Ovary (tissue), 9 donors: ENCODE data around the gene CHCHD6. TPM values are rescaled to one million over a fixed set of nuclear protein-coding genes. Genes with fewer than 3 reads are reported as not detected.
A peak's percentile ranks its signal among the peaks of the same experiment; 100 is the strongest.

Experiments used
- DNase-seq, 5 donors: peaks; one replicate each; pipeline ENCODE4 v3.0.0-alpha.2; 2019 to 2020
- H3K27ac ChIP-seq, 2 donors: fragments of 200-600 bp; one replicate each; pipeline versions ENCODE4 v1.5.1 to v1.8.0; 2019 to 2022
- H3K27me3 ChIP-seq: fragments of 200-600 bp; one replicate; pipeline ENCODE4 v1.8.0; 2022
- H3K36me3 ChIP-seq: fragments of 200-600 bp; sonication (generic); one replicate; pipeline ENCODE4 v1.5.1; 2019
- H3K4me1 ChIP-seq: one replicate; pipeline ENCODE4 v1.8.1; 2013; ENCODE audit warnings: mild to moderate bottlenecking, moderate library complexity; ENCODE audit not compliant: insufficient read depth
- H3K4me3 ChIP-seq: fragments of 200-600 bp; sonication (generic); one replicate; pipeline ENCODE4 v1.5.1; 2017
- H3K9me3 ChIP-seq, 2 donors: fragments of 200-600 bp in 1 of 2; sonication (generic) in 1 of 2; one replicate each; pipeline versions ENCODE4 v1.5.1 to v1.8.1; 2013 to 2019; ENCODE audit warnings: mild to moderate bottlenecking in 1 of 2, moderate library complexity in 1 of 2
- EP300 ChIP-seq: sonication (generic); formaldehyde crosslinking; IDR thresholded peaks from one replicate; pipeline ENCODE4 v1.6.1; 2017; ENCODE audit warnings: antibody characterized with exemption
- POLR2A ChIP-seq: fragments of 450-650 bp; IDR thresholded peaks from one replicate; pipeline ENCODE4 v1.6.1; 2017; ENCODE audit warnings: antibody characterized with exemption, mild to moderate bottlenecking, moderate library complexity
- WGBS, 3 donors: extraction: QIAGEN DNeasy Blood & Tissue Kit in 1 of 3; methylation state at CpG; one replicate each; pipeline versions ENCODE4 v1.1.5 to v1.1.7; 2013 to 2017; 5-methylcytosine and 5-hydroxymethylcytosine counted together
- intact Hi-C, 4 donors: fragments of 100-400 bp; cut with DNase I; formaldehyde crosslinking; loops; one replicate each; pipeline versions ENCODE4 v1.11.0 to v1.15.1; 2022 to 2023
- polyA plus RNA-seq, 2 donors: library from polyadenylated mRNA; stranded (reverse); fragments of 200-250 nt in 1 of 2; fragments of 350-450 nt in 1 of 2; fragmentation: Illumina TruSeq in 1 of 2; extraction: RNeasy Lipid Tissue Mini Kit (QIAGEN cat#74804) in 1 of 2; gene quantifications; one replicate each; pipeline ENCODE4 v1.2.3, GENCODE V29; 2013 to 2014
- total RNA-seq, 7 donors: library from RNA; depleted of rRNA in 2 of 7; stranded (reverse); fragments of >200 nt in 2 of 7; fragmentation: NEBNext Ultra II Directional in 3 of 7; extraction: Animal tissue kit (Norgen Biotek cat#: 25700) in 3 of 7; gene quantifications; one replicate each; pipeline versions ENCODE4 v1.1.0 to v1.2.4, GENCODE V29; 2016 to 2023
- TF ChIP-seq, protein P1 (sequence below), 3 donors: fragments of 450-650 bp in 2 of 3; fragments of 200-600 bp in 1 of 3; IDR thresholded peaks; one replicate each; pipeline versions ENCODE4 v1.5.1 to v1.8.0; 2016 to 2022; ENCODE audit warnings: antibody characterized with exemption in 3 of 3, mild to moderate bottlenecking in 1 of 3
- donor health status: DM: no; HTN: no; CAD: no; lungs with moderate emphysema.
- donor health status: DM: no; HTN: no; CAD: no.
- donor health status: Bipolar disorder and iron deficiency.
- donor health status: DM: yes; HTN: yes; CAD: no.
- donor health status: DM: no; HTN: no; CAD: no.
- donor health status: DM: yes; HTN: yes; CAD: no.

CHCHD6 gene
- total and polyA plus RNA-seq, 9 donors, result 8.5 to 24.6 (median 19.5) TPM

DNA sequence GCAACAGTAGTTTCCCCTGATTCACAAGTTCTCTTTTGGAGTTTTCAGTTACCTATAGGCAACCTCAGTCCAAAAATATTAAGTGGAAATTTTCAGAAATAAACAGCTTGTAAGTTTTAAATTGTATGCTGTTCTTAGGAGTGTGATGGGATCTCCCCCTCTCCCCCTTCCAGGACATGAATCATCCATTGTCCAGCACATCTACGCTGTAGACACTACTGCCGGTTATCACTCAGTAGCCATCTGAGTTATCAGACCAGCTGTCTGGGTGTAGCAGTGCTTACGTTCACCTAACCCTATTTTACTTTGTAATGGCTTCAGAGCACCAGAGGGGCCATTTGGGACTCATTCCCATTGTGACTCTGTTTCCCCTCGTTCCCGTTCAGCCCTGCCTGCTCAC lies 182.2 kb downstream of the CHCHD6 start:
- Histone ChIP-seq H3K4me3 (no peak overlapping the region), H3K36me3 (no peaks in the 10 kb centered on the region), H3K4me1 (no peaks in the 10 kb centered on the region), H3K27ac (no peak overlapping the region), H3K9me3 (no peaks in the 10 kb centered on the region), H3K27me3 (no peaks in the 10 kb centered on the region)
- TF ChIP-seq EP300 (no peak), POLR2A (no peak)
- TF ChIP-seq, protein P1, sequence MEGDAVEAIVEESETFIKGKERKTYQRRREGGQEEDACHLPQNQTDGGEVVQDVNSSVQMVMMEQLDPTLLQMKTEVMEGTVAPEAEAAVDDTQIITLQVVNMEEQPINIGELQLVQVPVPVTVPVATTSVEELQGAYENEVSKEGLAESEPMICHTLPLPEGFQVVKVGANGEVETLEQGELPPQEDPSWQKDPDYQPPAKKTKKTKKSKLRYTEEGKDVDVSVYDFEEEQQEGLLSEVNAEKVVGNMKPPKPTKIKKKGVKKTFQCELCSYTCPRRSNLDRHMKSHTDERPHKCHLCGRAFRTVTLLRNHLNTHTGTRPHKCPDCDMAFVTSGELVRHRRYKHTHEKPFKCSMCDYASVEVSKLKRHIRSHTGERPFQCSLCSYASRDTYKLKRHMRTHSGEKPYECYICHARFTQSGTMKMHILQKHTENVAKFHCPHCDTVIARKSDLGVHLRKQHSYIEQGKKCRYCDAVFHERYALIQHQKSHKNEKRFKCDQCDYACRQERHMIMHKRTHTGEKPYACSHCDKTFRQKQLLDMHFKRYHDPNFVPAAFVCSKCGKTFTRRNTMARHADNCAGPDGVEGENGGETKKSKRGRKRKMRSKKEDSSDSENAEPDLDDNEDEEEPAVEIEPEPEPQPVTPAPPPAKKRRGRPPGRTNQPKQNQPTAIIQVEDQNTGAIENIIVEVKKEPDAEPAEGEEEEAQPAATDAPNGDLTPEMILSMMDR (IDR thresholded peaks at IDR 0.05), result no peak
- intact Hi-C loops, result no loop called here
- 89 to 97% (median 93%) methylated on average over 5 of the region's 5 CpGs for WGBS, 3 donors
- no peak for DNase-seq

DNA sequence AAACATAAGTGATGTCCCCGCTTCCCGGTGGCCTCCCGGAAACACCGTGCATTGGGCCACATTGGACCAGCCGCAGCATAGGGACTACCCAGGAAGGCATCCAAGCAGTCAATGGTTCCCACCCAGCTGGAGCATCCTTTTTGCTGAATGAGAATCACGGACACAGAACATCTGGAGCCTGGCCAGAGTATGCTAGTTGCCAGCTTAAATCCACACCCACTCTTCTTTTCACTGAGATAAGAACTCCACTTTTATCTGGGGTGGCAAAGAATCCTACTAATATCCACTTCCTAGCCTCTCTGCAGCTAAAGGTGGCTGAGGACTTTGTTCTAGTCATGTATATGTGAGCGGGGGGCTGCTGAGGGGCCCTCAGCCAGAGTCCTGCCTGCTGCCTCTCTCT lies 183.6 kb downstream of the CHCHD6 start:
- Histone ChIP-seq H3K27ac (no peak overlapping the region), H3K9me3 (no peaks in the 10 kb centered on the region), H3K4me3 (no peak overlapping the region), H3K4me1 (no peaks in the 10 kb centered on the region), H3K36me3 (no peaks in the 10 kb centered on the region), H3K27me3 (no peaks in the 10 kb centered on the region)
- no peak for DNase-seq
- intact Hi-C loops, result no loop called here
- 85% methylated on average over 7 of the region's 7 CpGs for WGBS, 3 donors
- TF ChIP-seq POLR2A, result no peak
- TF ChIP-seq EP300, result no peak
- TF ChIP-seq, protein P1 (IDR thresholded peaks at IDR 0.05), result no peak

DNA sequence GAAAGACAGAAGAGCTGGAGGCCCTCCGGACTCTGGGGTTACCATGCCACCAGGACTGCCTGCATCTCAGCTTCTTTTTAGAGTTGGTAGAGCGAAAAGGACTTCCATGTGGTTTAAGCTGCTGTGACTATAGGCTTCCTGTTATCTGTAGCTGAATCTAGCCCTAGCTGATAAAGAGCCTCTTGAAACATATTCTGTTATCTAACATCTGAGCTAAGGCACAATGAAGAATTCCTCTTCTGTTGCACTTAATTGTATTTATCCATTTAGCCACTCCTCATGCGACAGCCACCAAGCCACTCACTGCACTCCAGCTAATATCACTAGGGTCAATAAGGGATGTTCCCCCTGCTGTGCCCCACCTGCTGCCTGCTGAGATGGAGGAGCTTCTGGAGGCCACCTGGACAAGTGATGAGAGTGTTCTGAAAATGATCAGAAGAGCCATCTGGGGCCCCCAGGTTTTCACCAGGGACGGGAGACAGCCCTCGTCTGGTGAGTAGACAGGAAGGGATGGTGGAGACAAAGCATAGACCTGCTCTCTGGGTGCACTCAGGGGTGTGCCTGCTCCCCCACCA lies 184.2 kb downstream of the CHCHD6 start:
- Histone ChIP-seq H3K4me3 (no peak overlapping the region), H3K27ac (no peak overlapping the region), H3K36me3 (no peaks in the 10 kb centered on the region), H3K4me1 (no peaks in the 10 kb centered on the region), H3K27me3 (no peaks in the 10 kb centered on the region), H3K9me3 (no peaks in the 10 kb centered on the region)
- WGBS, 3 donors, result 92 to 96% (median 93%) methylated on average over 5 of the region's 5 CpGs
- TF ChIP-seq, protein P1 (IDR thresholded peaks at IDR 0.05), result no peak
- TF ChIP-seq POLR2A (no peak), EP300 (no peak)
- intact Hi-C loops, result no loop called here
- DNase-seq, result peak in 1 of 5 donors; percentile 13

DNA sequence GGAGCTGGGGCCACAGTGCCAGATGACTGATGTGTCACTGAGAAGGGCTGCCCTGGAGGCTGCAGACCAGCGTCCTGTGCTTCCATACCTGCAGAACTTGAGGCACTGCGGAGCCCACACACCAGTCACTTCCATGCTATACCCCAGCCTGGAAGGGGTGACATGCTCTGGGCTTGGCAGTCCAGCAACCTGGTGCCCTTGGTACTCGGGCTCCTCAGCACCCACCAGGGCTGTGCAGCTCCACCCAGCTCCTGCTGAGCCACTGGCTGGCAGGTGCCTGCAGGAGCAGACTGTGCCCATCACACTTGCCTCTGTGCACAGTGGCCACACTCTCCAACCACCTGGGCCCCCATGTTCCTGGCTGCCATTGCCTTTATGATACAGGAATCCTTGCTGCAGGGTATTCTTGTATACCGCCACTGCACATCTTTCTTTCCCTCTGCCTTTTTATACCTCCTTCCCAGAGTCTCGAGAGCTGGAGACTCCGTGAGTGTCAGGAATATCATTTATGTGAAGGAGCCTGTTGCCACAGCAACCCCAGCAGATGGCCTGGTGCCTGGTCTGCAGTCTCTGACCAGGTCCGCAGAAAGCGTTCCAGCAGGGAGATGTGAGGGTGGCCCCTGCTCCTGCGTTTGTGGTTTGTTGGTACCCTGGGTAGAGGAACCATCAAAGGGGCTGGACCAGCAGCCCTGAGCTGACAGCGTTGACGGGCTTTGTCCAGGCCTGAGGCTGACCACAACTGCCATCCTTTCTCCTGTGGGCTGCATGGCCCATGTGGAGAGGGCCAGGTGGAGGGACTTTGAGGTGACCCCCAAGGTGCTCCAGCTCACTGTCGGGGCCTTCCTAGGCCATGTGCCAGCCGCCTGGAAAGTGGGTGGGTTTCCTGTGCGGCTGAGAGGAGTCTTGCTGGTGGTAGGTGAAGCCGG lies 185.5 kb downstream of the CHCHD6 start:
- Histone ChIP-seq H3K9me3 (no peaks in the 10 kb centered on the region), H3K36me3 (no peaks in the 10 kb centered on the region), H3K4me1 (peaks cover 2% of the 10 kb centered on the region), H3K4me3 (no peak overlapping the region), H3K27me3 (no peaks in the 10 kb centered on the region), H3K27ac (no peak overlapping the region)
- intact Hi-C loops, result no loop called here
- DNase-seq, result no peak
- 93 to 95% (median 94%) methylated on average over 15 of the region's 15 CpGs for WGBS, 3 donors
- TF ChIP-seq, protein P1 (IDR thresholded peaks at IDR 0.05), result no peak
- TF ChIP-seq POLR2A (no peak), EP300 (no peak)
